SK-N-MC (cell line): ENCODE measurements around the gene NPC1.

Source experiments
- EZH2 ChIP-seq: fragments of 200-600 bp; sonication (generic); IDR thresholded peaks from one replicate; pipeline ENCODE4 v1.6.1; 2017; ENCODE audit warnings: antibody characterized with exemption
- FOXP2 ChIP-seq: optimal IDR thresholded peaks from 2 replicates; pipeline ENCODE3; 2011; ENCODE audit warnings: mild to moderate bottlenecking, moderate library complexity; ENCODE audit not compliant: insufficient read depth; ENCODE audit errors: extremely low read length, control extremely low read depth
- POLR2AphosphoS5 ChIP-seq: IDR thresholded peaks from 2 replicates; pipeline ENCODE4 v1.6.1; 2012; ENCODE audit warnings: mild to moderate bottlenecking, low read depth, low read length, borderline replicate concordance

GRCh38 chr18:23547846-23548245, 38.5 kb downstream of the NPC1 start:
- TF ChIP-seq EZH2, result no peak
- no peak for TF ChIP-seq POLR2AphosphoS5
- no peak for TF ChIP-seq FOXP2
